K562 (cell line): Measurements from ENCODE around the gene BAG2. TPM values are rescaled to one million over a fixed set of nuclear protein-coding genes. Genes with fewer than 3 reads are reported as not detected.
A peak's percentile ranks its signal among the peaks of the same experiment; 100 is the strongest.

Source experiments
- BMI1 ChIP-seq: fragments of 150-350 bp; IDR thresholded peaks from 2 replicates; pipeline ENCODE4 v1.6.1; 2014; ENCODE audit warnings: low read length
- BRD4 ChIP-seq: fragments of 200-600 bp; sonication (generic); IDR thresholded peaks from 2 replicates; pipeline ENCODE4 v1.6.1; 2017; ENCODE audit warnings: inconsistent platforms
- C11orf30 ChIP-seq: fragments of 450-650 bp; IDR thresholded peaks from 2 replicates; pipeline ENCODE4 v1.6.1; 2016; ENCODE audit warnings: low read depth, mild to moderate bottlenecking
- CCNT2 ChIP-seq: IDR thresholded peaks from 2 replicates; pipeline ENCODE4 v1.6.1; 2011; ENCODE audit warnings: borderline replicate concordance, low read depth, mild to moderate bottlenecking, moderate library complexity, mixed read lengths, low read length; ENCODE audit not compliant: insufficient read length; ENCODE audit errors: extremely low read depth
- ELK1 ChIP-seq: sonication (generic); formaldehyde crosslinking; IDR thresholded peaks from 2 replicates; pipeline ENCODE4 v1.8.1; 2022; ENCODE audit warnings: missing genetic modification reagents
- ERF ChIP-seq: fragments of 450-650 bp; formaldehyde crosslinking; IDR thresholded peaks from 2 replicates; pipeline ENCODE4 v1.4.0; 2020; ENCODE audit warnings: mild to moderate bottlenecking, mixed read lengths
- ESRRA ChIP-seq: fragments of 450-650 bp; IDR thresholded peaks from 2 replicates; pipeline ENCODE4 v1.6.1; 2014; ENCODE audit warnings: low read depth, mild to moderate bottlenecking, moderate library complexity, borderline replicate concordance
- FOXM1 ChIP-seq, 2 experiments: fragments of 450-650 bp in 1 of 2; sonication (generic) in 1 of 2; formaldehyde crosslinking in 1 of 2; IDR thresholded peaks; 2 replicates each; pipeline versions ENCODE4 v1.6.1 to v1.9.0; 2017 to 2022; ENCODE audit warnings: low read depth in 2 of 2, mild to moderate bottlenecking in 2 of 2, missing genetic modification reagents in 1 of 2, moderate library complexity in 1 of 2
- GATA2 ChIP-seq: sonication (generic); formaldehyde crosslinking; IDR thresholded peaks from 2 replicates; pipeline ENCODE4 v1.4.0; 2020; ENCODE audit warnings: mild to moderate bottlenecking, missing genetic modification reagents
- GTF2B ChIP-seq: IDR thresholded peaks from 2 replicates; pipeline ENCODE4 v1.6.1; 2011; ENCODE audit not compliant: insufficient read length; ENCODE audit errors: extremely low read depth
- ILF3 ChIP-seq: fragments of 450-650 bp; IDR thresholded peaks from 2 replicates; pipeline ENCODE4 v1.6.1; 2018; ENCODE audit warnings: antibody characterized with exemption, mild to moderate bottlenecking, moderate library complexity, borderline replicate concordance
- KDM5B ChIP-seq: fragments of 200-600 bp; sonication (generic); IDR thresholded peaks from 2 replicates; pipeline ENCODE4 v1.6.1; 2012; ENCODE audit warnings: low read depth, mild to moderate bottlenecking, moderate library complexity, low read length, control low read depth, inconsistent platforms; ENCODE audit not compliant: insufficient replicate concordance
- KLF16 ChIP-seq: IDR thresholded peaks from 2 replicates; pipeline ENCODE4 v1.6.1; 2016; ENCODE audit warnings: antibody characterized with exemption
- MYC ChIP-seq, 2 experiments: fragments of 250-450 bp in 1 of 2; sonication (Bioruptor Pico) in 1 of 2; IDR thresholded peaks; 2 replicates each; pipeline versions ENCODE4 v1.5.1 to v1.6.1; 2012 to 2021; ENCODE audit warnings: low read depth in 2 of 2, borderline replicate concordance in 1 of 2, improper control_type of control experiment in 1 of 2, low read length in 1 of 2, mild to moderate bottlenecking in 1 of 2, moderate library complexity in 1 of 2
- NFXL1 ChIP-seq: fragments of 450-650 bp; formaldehyde crosslinking; IDR thresholded peaks from 2 replicates; pipeline ENCODE4 v1.4.0; 2021; ENCODE audit warnings: mild to moderate bottlenecking
- POLR2AphosphoS5 ChIP-seq: IDR thresholded peaks from 2 replicates; pipeline ENCODE4 v1.6.1; 2011; ENCODE audit warnings: mild to moderate bottlenecking, low read depth, low read length, moderate library complexity; ENCODE audit not compliant: control insufficient read depth, insufficient read depth
- SAP30 ChIP-seq: fragments of 200-600 bp; sonication (generic); IDR thresholded peaks from 2 replicates; pipeline ENCODE4 v1.6.1; 2012; ENCODE audit warnings: borderline replicate concordance, low read depth, mild to moderate bottlenecking, moderate library complexity, low read length, control low read depth, inconsistent platforms; ENCODE audit not compliant: insufficient read depth, poor library complexity, severe bottlenecking
- SIN3B ChIP-seq: fragments of 450-650 bp; IDR thresholded peaks from 2 replicates; pipeline ENCODE4 v1.6.1; 2017; ENCODE audit warnings: low read depth, mild to moderate bottlenecking, moderate library complexity
- SMARCE1 ChIP-seq: fragments of 450-650 bp; IDR thresholded peaks from 2 replicates; pipeline ENCODE4 v1.7.1; 2016; ENCODE audit warnings: mild to moderate bottlenecking
- SNRNP70 ChIP-seq: fragments of 200-400 bp; formaldehyde crosslinking; optimal IDR thresholded peaks from 2 replicates; pipeline ENCODE3; 2017; ENCODE audit warnings: low read depth, low read length
- polyA plus RNA-seq, 8 experiments: library from polyadenylated mRNA; depleted of rRNA in 4 of 8; stranded (reverse) in 5 of 8; unstranded in 3 of 8; fragments of >200 nt; fragmentation: Nextera tagmentation in 2 of 8; fragmentation: Illumina TruSeq in 1 of 8; extraction: Ambion mirVana in 2 of 8; extraction: Trizol in 1 of 8; gene quantifications; 2 replicates each; pipeline versions ENCODE4 v1.2.1 to v1.2.3, GENCODE V29; 2011 to 2014; ENCODE audit warnings: inconsistent platforms in 1 of 8, missing spikeins in 1 of 8
- total RNA-seq, 7 experiments: library from RNA; depleted of rRNA in 6 of 7; stranded (reverse); fragments of >200 nt in 6 of 7; fragmentation: Illumina TruSeq in 2 of 7; extraction: Trizol in 2 of 7; gene quantifications; 2 replicates each; pipeline versions ENCODE4 v1.2.1 to v1.2.3, GENCODE V29; 2011 to 2021; ENCODE audit warnings: low replicate concordance in 1 of 7
- TF ChIP-seq, protein P1 (sequence below): fragments of 450-650 bp; IDR thresholded peaks from 2 replicates; pipeline ENCODE4 v1.6.1; 2018; ENCODE audit not compliant: partially characterized antibody

Gene BAG2
- total and polyA plus RNA-seq, 9 of the 15 experiments (the other 6 are each of a cell fraction or from before 2014, with no cell fraction given), result 12.8 to 20.7 (median 17.6) TPM

DNA sequence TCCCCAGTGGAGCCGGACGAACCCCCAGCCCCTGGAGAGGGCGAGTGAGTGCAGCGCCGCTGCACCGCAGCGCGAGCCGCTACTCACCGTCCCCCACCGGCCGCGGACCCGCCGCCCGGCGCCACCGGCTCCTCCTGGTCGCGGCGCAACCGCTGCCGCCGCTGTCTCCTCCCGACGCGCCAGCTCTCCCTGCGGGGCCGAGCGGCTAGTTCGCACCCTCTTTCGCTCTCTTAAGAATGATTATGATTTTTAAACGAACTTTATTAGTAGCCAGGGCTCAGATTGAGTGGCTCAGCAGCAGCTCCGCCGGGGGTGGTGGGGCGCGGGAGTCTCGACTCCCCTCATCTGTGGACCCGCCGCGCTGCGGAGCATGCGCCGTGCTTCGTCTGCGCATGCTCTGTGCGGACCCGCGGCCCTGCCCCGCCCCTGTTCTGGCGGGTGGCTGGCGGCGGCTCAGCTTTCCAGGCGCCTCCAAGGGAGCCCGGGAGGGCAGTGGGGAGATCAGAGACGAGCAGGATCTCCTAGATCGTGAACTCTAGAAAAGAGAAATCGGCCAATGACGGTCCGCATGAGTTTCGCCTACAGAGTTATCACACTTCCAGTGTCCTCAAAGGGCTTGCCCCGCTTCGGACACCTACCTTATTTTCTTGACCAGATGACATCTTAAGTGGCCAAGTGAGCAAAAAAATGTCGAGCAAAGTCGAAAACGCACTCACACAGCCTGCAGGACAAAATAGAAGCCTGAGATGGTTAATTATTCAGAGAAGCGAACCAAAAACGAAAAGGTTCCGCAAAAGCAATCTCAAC is 50.0 kb downstream of the BAG2 start, which contains the start of gene RAB23 (continued):
- TF ChIP-seq ELK1, result no peak
- TF ChIP-seq BMI1, result no peak
- peak; percentile 59; the same call in 1 of the 2 replicates for TF ChIP-seq POLR2AphosphoS5
- no peak for TF ChIP-seq KLF16
- no peak for TF ChIP-seq GTF2B
- TF ChIP-seq SIN3B, result peak; percentile 44; the same call in 1 of the 2 replicates
- peak; percentile 43; the same call in 1 of the 2 replicates for TF ChIP-seq ILF3
- no peak; the same call in 1 of the 2 replicates for TF ChIP-seq ERF (CRISPR knock-in tag)
- no peak for TF ChIP-seq SNRNP70
- TF ChIP-seq ESRRA, result no peak
- no peak for TF ChIP-seq NFXL1
- no peak for TF ChIP-seq SMARCE1
- no peak for TF ChIP-seq C11orf30
- no peak for TF ChIP-seq GATA2
- TF ChIP-seq CCNT2, result peak; percentile 62
- TF ChIP-seq, protein P1, sequence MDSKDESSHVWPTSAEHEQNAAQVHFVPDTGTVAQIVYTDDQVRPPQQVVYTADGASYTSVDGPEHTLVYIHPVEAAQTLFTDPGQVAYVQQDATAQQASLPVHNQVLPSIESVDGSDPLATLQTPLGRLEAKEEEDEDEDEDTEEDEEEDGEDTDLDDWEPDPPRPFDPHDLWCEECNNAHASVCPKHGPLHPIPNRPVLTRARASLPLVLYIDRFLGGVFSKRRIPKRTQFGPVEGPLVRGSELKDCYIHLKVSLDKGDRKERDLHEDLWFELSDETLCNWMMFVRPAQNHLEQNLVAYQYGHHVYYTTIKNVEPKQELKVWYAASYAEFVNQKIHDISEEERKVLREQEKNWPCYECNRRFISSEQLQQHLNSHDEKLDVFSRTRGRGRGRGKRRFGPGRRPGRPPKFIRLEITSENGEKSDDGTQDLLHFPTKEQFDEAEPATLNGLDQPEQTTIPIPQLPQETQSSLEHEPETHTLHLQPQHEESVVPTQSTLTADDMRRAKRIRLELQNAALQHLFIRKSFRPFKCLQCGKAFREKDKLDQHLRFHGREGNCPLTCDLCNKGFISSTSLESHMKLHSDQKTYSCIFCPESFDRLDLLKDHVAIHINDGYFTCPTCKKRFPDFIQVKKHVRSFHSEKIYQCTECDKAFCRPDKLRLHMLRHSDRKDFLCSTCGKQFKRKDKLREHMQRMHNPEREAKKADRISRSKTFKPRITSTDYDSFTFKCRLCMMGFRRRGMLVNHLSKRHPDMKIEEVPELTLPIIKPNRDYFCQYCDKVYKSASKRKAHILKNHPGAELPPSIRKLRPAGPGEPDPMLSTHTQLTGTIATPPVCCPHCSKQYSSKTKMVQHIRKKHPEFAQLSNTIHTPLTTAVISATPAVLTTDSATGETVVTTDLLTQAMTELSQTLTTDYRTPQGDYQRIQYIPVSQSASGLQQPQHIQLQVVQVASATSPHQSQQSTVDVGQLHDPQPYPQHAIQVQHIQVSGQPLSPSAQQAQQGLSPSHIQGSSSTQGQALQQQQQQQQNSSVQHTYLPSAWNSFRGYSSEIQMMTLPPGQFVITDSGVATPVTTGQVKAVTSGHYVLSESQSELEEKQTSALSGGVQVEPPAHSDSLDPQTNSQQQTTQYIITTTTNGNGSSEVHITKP, result peak; percentile 93
- TF ChIP-seq SAP30, result peak; percentile 65
- TF ChIP-seq BRD4, result no peak
- TF ChIP-seq KDM5B, result peak; percentile 72
- TF ChIP-seq MYC (IDR thresholded peaks at IDR 0.05; ENCODE audit: low read depth, low read length), result no peak
- no peak for TF ChIP-seq MYC (CRISPR knock-in tag; IDR thresholded peaks at IDR 0.05; ENCODE audit: borderline replicate concordance, low read depth)
- TF ChIP-seq FOXM1 (IDR thresholded peaks at IDR 0.05; ENCODE audit: low read depth), result no peak
- no peak for TF ChIP-seq FOXM1 (CRISPR knock-in tag; IDR thresholded peaks at IDR 0.05; ENCODE audit: low read depth)
